ENCODE data around the gene ALAS2.

The ALAS2 gene

DNA sequence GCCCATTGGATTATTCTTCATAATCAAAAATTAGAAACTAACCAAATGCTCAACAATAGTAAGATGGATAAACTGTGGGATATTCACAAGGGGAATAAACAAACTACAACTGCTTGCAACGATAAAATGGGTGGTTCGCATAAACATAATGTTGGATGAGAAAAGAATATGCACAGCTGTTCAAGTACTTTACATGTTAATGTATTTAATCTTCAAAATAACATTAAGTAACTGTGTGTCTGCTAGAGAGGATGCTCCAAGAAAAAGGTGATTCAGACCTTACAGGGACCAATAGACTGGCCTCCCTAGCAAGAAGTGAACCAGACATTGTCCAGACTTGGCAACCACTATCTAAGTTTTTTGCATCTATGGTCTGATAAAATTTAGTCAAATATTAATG lies 39.1 kb downstream of the ALAS2 start:
- TF ChIP-seq, protein P1, sequence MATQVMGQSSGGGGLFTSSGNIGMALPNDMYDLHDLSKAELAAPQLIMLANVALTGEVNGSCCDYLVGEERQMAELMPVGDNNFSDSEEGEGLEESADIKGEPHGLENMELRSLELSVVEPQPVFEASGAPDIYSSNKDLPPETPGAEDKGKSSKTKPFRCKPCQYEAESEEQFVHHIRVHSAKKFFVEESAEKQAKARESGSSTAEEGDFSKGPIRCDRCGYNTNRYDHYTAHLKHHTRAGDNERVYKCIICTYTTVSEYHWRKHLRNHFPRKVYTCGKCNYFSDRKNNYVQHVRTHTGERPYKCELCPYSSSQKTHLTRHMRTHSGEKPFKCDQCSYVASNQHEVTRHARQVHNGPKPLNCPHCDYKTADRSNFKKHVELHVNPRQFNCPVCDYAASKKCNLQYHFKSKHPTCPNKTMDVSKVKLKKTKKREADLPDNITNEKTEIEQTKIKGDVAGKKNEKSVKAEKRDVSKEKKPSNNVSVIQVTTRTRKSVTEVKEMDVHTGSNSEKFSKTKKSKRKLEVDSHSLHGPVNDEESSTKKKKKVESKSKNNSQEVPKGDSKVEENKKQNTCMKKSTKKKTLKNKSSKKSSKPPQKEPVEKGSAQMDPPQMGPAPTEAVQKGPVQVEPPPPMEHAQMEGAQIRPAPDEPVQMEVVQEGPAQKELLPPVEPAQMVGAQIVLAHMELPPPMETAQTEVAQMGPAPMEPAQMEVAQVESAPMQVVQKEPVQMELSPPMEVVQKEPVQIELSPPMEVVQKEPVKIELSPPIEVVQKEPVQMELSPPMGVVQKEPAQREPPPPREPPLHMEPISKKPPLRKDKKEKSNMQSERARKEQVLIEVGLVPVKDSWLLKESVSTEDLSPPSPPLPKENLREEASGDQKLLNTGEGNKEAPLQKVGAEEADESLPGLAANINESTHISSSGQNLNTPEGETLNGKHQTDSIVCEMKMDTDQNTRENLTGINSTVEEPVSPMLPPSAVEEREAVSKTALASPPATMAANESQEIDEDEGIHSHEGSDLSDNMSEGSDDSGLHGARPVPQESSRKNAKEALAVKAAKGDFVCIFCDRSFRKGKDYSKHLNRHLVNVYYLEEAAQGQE (IDR thresholded peaks at IDR 0.05; ENCODE audit: insufficient read depth in 1 of 2, low read depth in 2 of 2, low read length in 2 of 2) = no peak
- TF ChIP-seq SIN3A (IDR thresholded peaks at IDR 0.05; ENCODE audit: borderline replicate concordance, insufficient read depth, low read length) (no peak), TAF1 (IDR thresholded peaks at IDR 0.05; ENCODE audit: borderline replicate concordance, insufficient read depth, low read length) (no peak), FOXP2 (optimal IDR thresholded peaks at IDR 0.05; ENCODE audit: borderline replicate concordance, extremely low read depth, extremely low read length, insufficient read depth) (no peak), POLR2AphosphoS5 (IDR thresholded peaks at IDR 0.05; ENCODE audit: low read depth, low read length) (no peak)

- no peak for TF ChIP-seq TAF1 (IDR thresholded peaks at IDR 0.05; ENCODE audit: borderline replicate concordance, insufficient read depth, low read length)
- no peak for TF ChIP-seq FOXP2 (optimal IDR thresholded peaks at IDR 0.05; ENCODE audit: borderline replicate concordance, extremely low read depth, extremely low read length, insufficient read depth)
- TF ChIP-seq POLR2AphosphoS5 (IDR thresholded peaks at IDR 0.05; ENCODE audit: low read depth, low read length) = no peak
- TF ChIP-seq SIN3A (IDR thresholded peaks at IDR 0.05; ENCODE audit: borderline replicate concordance, insufficient read depth, low read length) = no peak
- TF ChIP-seq, protein P1 (IDR thresholded peaks at IDR 0.05; ENCODE audit: insufficient read depth in 1 of 2, low read depth in 2 of 2, low read length in 2 of 2) = no peak
Observed at GRCh38 chrX:54980334-54980733, 50.4 kb downstream of the ALAS2 start.

- no peak for TF ChIP-seq SIN3A (IDR thresholded peaks at IDR 0.05; ENCODE audit: borderline replicate concordance, insufficient read depth, low read length)
- no peak for TF ChIP-seq FOXP2 (optimal IDR thresholded peaks at IDR 0.05; ENCODE audit: borderline replicate concordance, extremely low read depth, extremely low read length, insufficient read depth)
- TF ChIP-seq TAF1 (IDR thresholded peaks at IDR 0.05; ENCODE audit: borderline replicate concordance, insufficient read depth, low read length) = no peak
- no peak for TF ChIP-seq POLR2AphosphoS5 (IDR thresholded peaks at IDR 0.05; ENCODE audit: low read depth, low read length)
- TF ChIP-seq, protein P1 (IDR thresholded peaks at IDR 0.05; ENCODE audit: insufficient read depth in 1 of 2, low read depth in 2 of 2, low read length in 2 of 2) = no peak
Observed at GRCh38 chrX:54979432-54979831, 51.3 kb downstream of the ALAS2 start.

DNA sequence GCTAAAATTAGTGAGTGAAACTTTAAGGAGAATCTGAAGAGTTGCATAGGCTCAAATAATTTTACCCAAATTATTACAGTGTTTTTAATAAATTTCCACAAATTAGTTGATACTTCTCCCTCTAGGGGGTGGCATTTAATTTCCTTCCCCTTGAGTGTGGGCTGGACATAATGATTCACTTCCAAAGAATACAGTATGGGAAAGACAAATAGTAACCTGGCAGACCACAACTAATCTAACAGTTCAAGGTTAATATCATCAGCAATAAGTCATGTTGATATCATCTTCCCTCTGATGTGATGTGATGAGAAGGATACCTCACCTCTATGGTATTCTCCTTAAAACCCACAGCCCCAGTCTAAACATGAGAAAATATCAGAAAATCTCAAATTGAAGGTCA lies 52.3 kb downstream of the ALAS2 start:
- TF ChIP-seq TAF1 (IDR thresholded peaks at IDR 0.05; ENCODE audit: borderline replicate concordance, insufficient read depth, low read length) (no peak), SIN3A (IDR thresholded peaks at IDR 0.05; ENCODE audit: borderline replicate concordance, insufficient read depth, low read length) (no peak), POLR2AphosphoS5 (IDR thresholded peaks at IDR 0.05; ENCODE audit: low read depth, low read length) (no peak), FOXP2 (optimal IDR thresholded peaks at IDR 0.05; ENCODE audit: borderline replicate concordance, extremely low read depth, extremely low read length, insufficient read depth) (no peak)
- TF ChIP-seq, protein P1 (IDR thresholded peaks at IDR 0.05; ENCODE audit: insufficient read depth in 1 of 2, low read depth in 2 of 2, low read length in 2 of 2) = no peak

GRCh38 chrX:54977387-54977786 lies 53.4 kb downstream of the ALAS2 start:
- TF ChIP-seq SIN3A (IDR thresholded peaks at IDR 0.05; ENCODE audit: borderline replicate concordance, insufficient read depth, low read length) = no peak
- TF ChIP-seq, protein P1 (IDR thresholded peaks at IDR 0.05; ENCODE audit: insufficient read depth in 1 of 2, low read depth in 2 of 2, low read length in 2 of 2) = no peak
- TF ChIP-seq TAF1 (IDR thresholded peaks at IDR 0.05; ENCODE audit: borderline replicate concordance, insufficient read depth, low read length) = no peak
- TF ChIP-seq POLR2AphosphoS5 (IDR thresholded peaks at IDR 0.05; ENCODE audit: low read depth, low read length) = no peak
- TF ChIP-seq FOXP2 (optimal IDR thresholded peaks at IDR 0.05; ENCODE audit: borderline replicate concordance, extremely low read depth, extremely low read length, insufficient read depth) = no peak

All from PFSK-1 (cell line).